NCI-H2171 treated with DMSO at 0.1 percent for 48 hours (cell line): ENCODE results near the gene GABRB1.

Experiments
- DNase-seq: peaks from one replicate; lab custom pipeline; 2025; lab: John Stamatoyannopoulos, UW

The GABRB1 gene

DNA sequence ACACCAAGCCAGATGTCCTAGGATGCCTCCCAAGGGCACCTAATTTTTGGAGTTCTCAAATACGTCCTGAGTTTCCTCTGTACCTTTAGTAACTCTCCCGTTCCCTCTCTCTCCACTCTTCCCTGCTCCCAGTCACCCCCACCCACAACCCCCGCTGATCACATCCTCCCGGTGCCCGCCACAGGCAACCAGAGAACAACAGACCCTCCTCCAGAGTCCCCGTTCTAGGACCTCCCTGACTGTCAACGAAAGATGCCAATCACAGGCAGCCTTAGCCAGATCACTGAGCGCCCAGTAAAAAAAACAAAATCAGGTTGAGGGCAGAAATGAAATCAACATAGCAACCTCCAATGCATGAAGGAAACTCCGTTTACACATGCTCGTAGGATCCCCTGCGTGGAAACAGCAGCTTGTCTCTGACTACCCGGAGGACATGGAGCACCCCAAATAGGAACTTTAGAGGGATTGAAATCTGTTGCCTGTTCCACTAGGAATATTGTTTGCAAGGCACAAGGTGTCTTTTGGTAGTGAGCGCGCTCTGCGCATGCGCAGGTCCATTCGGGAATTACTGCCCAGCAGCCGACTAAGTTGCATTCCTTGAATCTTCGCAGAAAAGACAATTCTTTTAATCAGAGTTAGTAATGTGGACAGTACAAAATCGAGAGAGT is at the start of gene GABRB1:
GABRB1 (plus strand) TSS at position 557 of the 668 bp plus-strand sequence.
- DNase-seq, result peak; percentile 71

DNA sequence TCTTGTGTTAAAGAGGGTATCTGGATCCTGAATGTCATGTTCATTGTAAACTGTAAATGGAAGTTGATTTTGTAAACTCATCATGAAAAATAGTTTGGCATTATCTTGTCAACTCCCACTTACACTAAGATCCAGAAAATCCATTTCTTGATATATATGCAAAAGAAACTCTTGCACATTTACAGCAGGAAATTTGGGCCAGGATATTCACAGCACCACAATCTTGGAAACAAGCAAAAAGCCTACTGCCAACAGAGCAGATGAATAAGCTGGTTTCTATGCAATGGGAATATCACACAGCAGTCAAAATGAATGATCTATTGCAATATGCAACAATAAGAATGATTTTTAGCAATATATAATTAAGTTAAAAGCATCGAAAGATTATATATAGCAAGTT is 46.6 kb upstream of the GABRB1 start:
- no peak for DNase-seq

DNA sequence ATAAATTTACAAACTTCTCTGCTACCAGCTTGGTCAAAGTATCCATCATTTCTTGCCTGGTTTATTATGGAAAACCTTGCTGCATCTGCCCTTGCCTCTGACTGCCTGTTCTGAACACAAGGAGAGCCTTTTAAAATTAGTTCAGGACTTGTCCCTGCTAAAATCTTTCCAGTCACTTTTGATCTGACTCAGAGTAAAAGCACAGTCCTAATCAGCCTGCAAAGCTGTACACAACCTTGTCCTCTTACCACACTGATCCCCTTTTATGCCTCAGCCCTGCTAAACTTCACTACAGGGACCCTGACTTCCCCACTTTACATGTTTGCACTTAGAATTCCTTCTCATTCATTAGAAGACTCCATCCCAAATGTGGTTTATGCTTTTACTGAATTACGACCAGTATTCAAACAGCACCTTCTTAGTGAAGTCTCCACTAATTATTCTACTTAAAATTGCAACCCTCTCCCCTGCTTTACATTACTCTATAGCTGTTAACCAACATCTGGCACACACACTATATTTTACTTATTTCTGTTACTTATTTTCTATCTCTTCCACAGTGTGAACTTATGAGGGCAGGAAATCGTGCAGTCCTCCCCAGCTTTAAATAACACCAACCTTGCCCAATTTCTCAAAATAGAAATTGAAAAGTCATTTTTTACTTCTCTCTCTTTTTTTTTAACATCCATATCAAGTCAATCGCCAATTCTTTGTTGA is 44.3 kb upstream of the GABRB1 start:
- DNase-seq, result no peak

DNA sequence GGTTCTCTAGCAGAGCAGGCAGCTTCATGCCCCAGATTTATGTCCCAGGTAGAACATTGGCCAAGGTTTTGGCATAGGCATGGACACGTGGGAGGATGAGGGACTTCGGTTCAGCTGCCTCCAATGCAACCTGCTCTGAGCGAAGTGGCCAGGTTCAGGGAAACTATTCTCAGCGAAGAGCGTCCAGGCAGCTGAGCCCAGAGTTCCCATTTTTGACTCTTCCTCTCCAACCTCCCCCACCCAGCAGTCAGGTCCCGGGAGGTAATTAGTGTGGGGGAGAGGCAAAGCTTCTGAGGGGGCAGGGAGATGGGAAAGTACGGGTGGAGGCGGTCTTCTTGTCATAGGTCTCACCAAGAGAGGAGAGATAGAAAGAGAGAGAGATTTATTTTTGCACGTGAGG is 39.0 kb upstream of the GABRB1 start:
- DNase-seq, result no peak

DNA sequence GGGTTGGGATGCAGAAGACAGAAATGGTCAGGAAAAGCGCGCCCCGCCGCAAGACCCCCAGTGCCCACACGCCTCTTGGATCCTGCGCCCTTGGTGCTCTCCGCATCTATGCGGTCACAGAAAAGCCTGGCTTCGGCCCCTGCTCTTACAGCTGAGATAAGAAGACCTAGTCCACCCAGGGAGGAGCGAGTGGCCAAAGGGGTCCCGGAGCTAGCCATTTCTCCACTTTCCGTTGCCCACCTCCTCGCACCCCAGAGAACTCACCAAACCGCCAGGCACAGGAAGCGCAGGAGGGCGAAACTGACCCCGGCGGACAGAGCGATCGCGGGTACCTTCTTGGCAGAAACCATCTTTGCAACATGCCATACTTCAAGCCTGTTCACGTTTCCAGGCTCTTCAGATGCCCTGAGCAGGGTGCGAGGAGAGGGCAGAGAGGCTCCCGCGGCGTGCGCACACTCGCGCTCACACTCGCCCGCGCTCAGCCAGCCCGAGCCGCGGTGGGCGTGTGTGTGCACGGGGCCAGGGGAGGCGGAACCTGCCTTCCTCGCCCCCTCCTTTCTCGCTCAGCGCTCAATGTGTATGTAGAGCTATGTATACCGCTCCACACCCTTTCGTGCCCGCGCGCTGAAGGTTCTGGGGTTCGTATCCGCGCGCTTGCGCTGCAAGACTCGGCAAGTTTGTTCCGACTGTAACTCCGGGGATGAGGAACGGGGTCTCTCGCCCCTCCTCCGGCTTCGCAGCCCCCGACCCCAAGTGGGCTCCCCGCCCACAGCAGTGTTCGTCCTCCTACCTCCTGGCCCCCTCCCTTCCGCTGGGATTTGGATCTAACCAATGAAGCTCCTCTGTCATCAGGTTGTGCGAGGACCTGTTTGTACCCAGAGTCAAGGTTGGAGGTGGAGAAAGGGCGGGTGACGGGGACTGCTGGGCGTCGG is 38.0 kb upstream of the GABRB1 start, which contains the start of gene GABRA4:
GABRA4 (minus strand) TSS at position 507 of the 932 bp plus-strand sequence; CDS start at position 350, 157 bp downstream.
- DNase-seq, result no peak

DNA sequence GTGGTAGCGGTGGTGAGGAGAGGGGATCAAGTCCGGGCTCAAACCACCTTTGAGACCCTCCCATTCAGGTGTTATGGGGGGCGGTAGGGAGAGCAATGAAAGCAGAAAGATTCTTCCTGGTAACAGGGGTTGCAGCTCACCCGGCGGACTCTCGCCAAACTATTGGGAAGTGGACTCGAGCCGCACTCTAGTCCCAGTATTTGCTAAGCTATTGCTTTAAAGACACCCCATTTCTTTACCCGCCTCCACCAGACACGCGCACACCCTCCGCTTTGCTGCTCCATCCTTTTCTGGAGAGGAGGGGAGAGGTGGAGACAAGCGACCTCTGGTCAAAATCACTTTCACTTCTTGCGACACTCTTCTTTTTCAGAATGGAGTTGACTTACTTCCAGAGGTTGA is 37.4 kb upstream of the GABRB1 start:
- DNase-seq, result no peak

DNA sequence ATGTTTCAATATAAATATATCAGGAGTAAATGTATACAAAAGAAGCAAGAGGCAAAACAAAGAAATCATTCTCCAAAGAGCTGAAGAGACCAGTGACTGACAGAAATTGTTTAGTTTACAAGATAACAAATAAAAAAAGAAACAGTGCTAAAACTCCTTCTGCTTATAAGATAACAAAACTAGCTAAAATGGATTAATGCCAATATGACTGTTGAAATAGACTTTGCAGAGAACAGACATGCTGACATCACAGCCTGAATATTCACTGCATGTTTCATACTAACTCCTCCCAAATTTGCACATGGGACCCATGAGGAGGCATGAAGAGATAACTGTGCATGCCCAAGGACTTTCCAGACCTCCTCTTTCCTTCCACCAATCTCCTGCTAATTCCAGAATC is 31.8 kb upstream of the GABRB1 start:
- no peak for DNase-seq

DNA sequence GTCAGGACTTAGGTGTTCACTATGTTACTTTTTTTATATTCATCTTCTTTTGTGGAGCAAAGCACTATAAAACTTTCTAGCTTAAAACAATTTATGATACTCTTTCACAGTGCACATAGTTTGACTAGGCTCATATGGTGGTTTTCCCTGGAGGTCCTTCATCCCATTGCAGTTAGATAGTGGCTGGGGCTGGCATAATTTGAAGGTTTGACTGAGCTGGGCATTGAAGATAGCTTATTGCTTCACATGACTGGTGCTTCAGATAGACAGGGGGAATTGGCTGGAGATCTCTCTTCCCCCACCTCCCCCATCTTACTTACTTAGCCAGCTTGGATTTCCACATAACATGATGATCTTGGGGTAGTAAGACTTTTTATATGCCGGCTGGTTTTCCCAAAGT is 31.0 kb upstream of the GABRB1 start:
- no peak for DNase-seq

DNA sequence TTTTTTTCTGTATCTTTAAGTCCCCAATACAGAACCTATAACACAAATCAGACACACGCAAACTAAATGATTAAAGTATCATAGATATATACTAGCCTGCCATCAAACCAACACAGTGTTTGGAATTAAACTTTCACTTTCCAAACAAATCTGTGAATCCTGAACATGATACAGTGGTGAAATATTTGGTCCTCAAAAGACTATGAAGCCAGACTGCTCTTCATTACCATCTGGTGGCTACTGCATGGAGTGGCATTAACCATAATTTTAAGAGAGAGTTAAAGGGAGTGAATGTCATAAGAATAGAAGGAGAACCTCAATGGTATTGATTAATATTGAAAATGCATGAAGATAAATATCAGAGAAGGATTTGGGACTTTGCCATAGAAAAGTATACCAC is 28.8 kb upstream of the GABRB1 start:
- peak; percentile 0 for DNase-seq

DNA sequence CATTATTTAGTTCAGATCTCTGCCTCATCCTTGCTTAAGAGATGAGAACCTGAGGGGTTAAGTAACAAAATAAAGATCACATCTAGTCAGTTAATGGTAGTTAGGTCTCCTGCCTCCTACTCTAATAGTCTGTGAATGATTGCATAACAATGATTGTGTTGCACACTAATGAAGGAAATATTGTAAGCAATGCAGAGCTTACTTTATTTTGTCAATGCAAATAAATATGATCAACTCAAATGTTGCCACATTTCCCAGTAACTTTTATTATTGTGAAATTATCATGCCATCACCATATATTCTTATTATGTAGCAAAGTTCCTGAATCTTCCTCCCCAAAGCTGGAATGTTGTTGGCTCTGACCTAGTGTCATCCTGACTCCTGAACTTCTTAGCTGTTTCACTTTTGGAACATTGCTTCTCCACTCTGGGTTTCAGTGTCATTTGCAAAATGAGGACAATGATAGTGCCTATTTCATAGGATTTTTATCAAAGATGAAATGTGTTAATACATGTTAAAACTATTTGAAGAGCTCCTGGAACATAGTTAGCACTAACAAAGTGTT is 20.9 kb upstream of the GABRB1 start:
- no peak for DNase-seq

DNA sequence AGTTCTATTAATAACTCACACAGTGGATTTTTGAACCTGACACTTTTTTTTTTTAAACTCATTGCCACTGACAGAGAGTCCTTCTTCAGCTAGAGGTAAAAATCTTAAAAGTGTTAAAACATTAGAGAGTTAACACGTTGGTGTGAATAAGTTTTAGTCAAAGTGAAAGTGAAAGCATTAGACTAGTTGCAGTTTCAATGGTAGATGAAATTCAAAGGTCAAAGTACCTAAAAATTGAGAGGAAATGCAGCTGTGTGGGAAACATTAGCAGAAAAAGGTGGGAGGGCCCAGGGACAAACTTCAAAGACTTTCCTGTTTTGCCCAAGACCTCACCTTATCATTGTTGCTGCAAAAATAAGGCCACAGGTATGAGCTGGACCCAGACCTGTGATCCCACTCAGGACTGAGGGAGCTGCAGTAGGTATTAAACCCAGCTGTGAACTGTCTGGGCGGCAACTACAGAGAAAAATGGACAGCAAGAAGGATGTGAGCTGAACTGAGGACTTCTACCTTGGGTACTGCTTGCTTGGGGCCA is 20.4 kb upstream of the GABRB1 start:
- DNase-seq, result no peak

DNA sequence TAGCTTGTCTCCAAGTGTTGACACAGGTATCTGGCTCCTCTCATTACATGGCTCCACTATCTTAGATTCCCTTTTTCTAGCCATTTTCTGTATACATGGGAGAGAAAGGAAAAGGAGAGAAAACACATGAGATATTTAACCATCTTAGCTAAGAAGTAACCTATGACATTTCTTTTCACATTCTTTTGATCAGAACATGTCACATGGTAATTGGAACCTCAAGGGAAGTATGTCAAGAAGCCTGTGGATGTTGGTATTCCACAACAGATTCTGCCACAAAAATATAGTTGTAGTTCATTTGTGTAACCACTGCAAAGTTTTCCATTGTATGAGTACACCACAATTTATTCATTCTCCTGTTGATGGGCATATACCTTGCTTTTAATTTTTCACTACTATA is 18.7 kb upstream of the GABRB1 start:
- DNase-seq, result no peak

DNA sequence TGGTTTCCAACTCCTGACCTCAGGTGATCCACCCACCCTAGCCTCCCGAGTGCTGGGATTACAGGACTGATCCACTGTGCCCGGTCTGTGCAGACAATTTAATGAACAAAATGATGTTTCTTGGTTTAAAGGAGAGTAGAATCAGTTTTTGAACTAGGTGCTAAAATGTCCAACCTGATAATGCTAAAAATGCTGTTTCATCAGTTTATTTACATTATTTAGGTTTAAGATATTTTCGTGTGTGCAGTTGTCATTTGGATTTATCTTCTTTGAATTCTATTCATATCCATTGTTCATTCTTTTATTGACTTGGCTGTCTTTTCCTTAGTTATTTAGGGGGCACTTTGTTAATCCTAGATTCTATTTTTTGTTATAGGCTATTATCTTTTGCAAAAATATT is 18.0 kb upstream of the GABRB1 start:
- DNase-seq, result no peak

DNA sequence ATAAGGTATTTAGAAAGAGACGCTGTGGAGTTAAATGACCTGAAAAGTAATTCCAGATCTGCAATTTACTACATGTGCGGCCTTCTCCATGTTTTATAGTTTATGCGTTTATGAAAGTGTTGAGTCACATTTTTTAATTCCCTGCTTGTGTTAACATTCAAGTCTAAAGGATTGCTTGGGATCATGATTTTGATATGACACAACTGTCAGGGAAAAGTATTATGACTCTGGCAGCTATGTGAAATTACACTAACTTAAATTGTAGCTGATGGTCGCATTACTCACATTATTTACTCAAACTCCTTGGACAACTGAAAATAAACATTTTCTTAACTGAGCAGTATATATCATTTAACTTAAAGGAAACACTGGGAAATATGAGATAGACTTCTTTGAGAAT is 14.3 kb upstream of the GABRB1 start:
- no peak for DNase-seq

DNA sequence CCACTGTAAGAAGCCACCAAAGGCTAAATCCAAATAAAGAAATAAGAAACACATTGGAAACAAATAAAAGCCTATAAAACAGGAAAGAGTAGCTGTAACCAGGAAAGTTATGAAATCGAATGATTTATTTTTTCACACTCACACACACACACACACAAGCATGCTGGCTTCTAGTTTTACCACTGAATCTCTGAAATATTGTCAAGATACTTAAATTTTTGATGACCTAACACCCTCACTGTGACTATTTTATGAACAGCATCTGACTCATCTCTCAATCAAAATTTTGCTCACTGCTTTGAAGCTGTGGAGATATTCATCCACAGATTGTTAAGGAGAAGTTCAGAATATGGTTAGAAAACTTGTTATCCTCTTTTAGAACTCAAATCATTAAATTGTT is 13.9 kb upstream of the GABRB1 start:
- DNase-seq, result no peak

DNA sequence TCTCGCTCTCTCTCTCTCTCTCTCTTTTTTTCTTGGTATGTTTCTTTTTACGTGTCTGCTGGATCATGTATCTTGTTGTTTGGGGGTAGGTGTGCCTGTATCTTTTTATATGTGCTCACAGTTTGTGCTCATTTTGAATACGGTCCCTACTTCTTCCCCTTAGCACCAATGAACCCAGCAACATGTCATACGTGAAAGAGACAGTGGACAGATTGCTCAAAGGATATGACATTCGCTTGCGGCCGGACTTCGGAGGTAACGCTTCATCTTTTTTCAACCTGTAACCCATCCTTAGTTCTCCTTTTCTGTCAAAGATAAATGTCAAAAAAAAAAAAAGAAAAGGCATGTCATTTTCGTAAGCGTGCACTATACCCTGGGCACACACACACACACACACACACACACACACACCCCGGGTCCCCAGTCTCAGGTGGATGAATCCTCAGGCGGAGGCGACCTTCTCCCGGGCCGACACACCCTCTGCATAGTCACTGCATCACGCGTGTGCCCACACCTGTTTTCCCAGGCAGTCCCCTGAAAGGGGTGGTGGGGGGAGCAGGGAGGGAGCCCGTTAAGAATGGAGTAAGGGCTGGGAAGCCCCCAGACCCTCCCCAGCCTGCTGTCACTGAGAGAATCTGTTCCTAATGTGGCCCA is 511 bp downstream of the GABRB1 start:
- DNase-seq, result peak; percentile 49

DNA sequence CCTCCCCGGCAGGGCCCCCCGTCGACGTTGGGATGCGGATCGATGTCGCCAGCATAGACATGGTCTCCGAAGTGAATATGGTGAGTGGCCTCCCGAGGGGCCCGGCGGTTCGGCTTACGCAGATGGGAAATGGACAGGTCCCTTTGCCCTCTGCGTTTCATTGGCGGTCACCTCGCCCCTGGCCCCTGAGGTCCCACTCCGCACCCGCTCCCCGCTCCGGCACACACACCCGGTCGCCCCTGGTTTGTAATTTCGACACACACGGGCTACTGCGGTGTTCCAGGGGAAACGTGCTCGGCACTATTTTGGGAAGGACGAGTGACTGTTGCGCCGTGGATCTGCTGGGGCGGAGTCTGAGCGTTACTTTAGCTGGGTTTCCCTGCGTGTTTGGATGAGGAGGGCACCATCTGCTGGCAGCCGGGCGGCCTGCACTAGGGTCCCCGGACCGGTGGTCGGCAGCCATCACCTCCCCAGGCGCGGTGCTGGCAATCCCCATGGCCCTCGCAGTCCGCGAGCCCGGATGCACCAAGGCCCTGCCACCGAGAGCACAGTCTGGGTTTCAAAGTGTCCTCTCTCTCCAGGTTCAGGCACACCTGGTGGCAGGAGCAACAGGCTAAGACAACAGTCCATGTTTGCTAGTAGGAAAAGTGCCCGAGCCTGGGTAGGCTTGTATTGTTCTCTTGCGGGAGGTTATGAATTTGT is 1.2 kb downstream of the GABRB1 start:
- DNase-seq, result peak; percentile 75

DNA sequence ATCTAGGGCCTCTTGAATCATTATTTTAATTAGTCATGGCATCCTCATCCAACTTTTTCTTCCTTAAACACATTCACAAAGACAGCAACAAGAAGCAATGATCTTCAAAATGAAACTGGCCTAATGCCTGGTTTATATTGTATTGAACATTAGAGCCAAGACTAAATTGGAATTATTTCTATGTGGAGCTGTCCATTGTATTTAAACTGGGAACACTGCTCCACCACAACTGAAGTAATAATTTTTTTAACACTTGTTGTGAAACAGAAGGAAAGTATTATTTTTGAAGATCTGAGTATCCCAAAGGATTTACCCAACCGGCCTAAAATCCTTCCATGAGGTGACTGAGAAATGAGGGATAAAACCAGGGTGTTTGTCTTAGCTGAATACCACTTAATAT is 6.9 kb downstream of the GABRB1 start:
- DNase-seq, result no peak

DNA sequence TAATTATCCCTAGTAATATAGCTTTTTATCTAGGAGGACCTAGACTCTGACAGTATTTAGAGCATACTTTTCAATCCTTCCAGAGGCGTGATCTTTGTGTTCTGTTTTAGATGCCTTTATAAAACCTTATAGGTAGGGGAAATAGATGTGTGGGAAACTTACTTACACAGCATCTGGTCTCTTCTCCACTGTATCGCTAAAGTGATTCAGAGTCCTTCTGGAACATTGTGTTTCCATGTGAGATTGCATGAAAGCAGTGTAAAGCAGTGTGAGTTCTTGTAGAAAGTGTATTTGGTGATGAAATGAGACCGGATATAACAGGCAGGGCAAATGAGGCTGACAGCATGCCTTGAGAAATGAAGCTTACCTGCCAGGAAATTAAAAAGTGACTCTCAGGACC is 9.5 kb downstream of the GABRB1 start:
- DNase-seq, result no peak

DNA sequence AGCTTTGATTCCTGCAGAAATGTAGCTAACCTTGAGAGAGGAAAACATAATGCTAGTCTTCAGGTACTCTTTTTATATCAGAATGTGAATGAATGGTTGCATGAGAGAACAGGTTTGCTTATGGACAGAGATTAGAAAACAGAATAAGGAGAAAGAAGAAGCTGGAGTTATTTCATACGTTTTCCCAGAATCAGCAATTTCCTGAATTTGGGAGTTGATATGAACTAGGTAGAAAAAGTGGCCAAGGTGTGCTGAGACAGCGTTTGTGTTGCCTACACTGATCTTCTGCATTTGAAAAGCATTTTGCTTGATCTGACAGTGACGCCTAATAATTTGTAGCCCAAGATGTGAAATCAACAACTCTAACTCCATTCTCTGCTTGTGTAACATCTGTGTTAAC is 12.5 kb downstream of the GABRB1 start:
- no peak for DNase-seq

DNA sequence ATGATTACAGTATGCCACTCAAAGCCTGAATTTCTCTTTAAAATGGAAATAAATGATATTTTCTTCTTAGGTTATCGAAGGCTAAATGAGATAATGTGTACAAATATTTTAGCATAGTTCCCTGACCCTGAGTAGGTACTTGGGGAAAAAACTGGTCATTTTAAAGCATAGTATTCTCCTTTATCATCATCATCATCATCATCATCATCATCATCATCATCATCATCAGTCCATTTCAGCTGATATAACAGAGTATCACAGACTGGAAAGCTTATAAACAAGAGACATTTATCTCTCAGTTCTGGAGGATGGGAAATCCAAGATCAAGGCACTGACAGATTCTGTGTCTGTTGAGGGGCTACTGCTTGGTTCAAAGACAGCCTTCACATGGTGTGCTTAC is 13.9 kb downstream of the GABRB1 start:
- no peak for DNase-seq
